GM06990 (cell line): ENCODE measurements around the gene TREH.
"Not testable (repeated sequence)": the region's sequence is repeated elsewhere in the genome, so short reads cannot be mapped to it uniquely, and the experiment has no call there.

Experiments
- DNase-seq: peaks from one replicate; pipeline ENCODE4 v3.0.0-alpha.2; 2011; ENCODE audit not compliant: insufficient read length; ENCODE audit errors: extremely low read depth
- H3K27me3 ChIP-seq: replicated peaks from 2 replicates; pipeline ENCODE4 v1.6.0; 2011; ENCODE audit warnings: low read length; ENCODE audit not compliant: control insufficient read depth, insufficient read depth
- H3K36me3 ChIP-seq: 2 replicates; pipeline ENCODE4 v1.5.1; 2011; ENCODE audit warnings: low read length; ENCODE audit not compliant: control insufficient read depth, insufficient read depth
- H3K4me3 ChIP-seq: replicated peaks from 2 replicates; pipeline ENCODE4 v1.5.1; 2011; ENCODE audit warnings: low read depth, mild to moderate bottlenecking, control low read depth, low read length
- CTCF ChIP-seq: IDR thresholded peaks from 2 replicates; pipeline ENCODE4 v1.5.1; 2011; ENCODE audit warnings: low read length, control low read depth, mild to moderate bottlenecking, inconsistent platforms; ENCODE audit not compliant: insufficient read depth, poor library complexity, severe bottlenecking

Gene TREH

DNA sequence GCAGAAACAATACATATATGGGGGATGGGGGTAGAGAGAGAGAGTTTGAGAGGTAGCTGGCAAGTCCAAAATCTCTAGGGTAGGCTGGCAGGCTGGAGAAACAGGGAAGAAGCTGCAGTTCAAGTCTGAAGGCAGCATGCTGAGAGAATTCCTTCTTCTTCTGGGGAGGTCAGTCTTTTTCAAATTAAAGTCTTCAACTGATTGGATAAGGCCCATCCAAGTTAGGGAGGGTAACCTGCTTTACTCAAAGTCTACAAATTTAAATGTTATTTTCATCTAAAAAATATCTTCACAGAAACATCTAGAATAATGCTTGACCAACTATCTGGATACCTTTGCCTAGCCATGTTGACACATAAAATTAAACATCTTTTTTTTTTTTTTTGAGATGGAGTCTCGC lies 2.9 kb upstream of the TREH start:
- Histone ChIP-seq H3K27me3 (no peaks in the 10 kb centered on the region; the same call in 1 of the 2 replicates), H3K36me3 (no peaks in the 10 kb centered on the region), H3K4me3 (no peak overlapping the region)
- DNase-seq: no peak
- no peak for TF ChIP-seq CTCF

- H3K36me3 ChIP-seq, DNase-seq, H3K27me3 ChIP-seq, H3K4me3 ChIP-seq: not testable (repeated sequence)
These were observed 542 bp downstream of the TREH start for GRCh38 chr11:118678908-118679307.

- no peak for TF ChIP-seq CTCF
- no peaks in the 10 kb centered on the region; the same call in 1 of the 2 replicates for H3K27me3 ChIP-seq
- no peak overlapping the region for H3K4me3 ChIP-seq
- no peaks in the 10 kb centered on the region for H3K36me3 ChIP-seq
- no peak for DNase-seq
These were observed 1.5 kb downstream of the TREH start for GRCh38 chr11:118677977-118678376.

DNA sequence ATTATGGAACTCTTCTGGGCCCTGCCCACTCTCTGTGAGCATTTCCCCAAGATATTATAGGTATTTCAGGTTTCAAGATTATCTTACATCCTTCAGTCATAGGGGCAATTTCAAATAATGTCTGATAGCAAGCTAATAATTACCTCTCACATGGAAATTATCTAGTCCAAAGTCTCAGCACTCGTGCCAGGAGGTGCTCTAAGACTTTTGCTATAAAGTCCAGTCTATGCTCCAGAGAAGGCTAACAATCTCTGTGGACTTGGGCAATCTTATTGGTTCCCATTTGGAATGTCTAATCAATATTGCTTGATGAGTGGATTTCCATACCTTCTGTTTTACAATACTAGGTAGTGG lies 5.4 kb downstream of the TREH start:
- Histone ChIP-seq H3K27me3 (no peaks in the 10 kb centered on the region; the same call in 1 of the 2 replicates), H3K4me3 (no peak overlapping the region), H3K36me3 (no peaks in the 10 kb centered on the region)
- no peak for DNase-seq
- TF ChIP-seq CTCF: no peak

- Histone ChIP-seq H3K27me3 (no peaks in the 10 kb centered on the region; the same call in 1 of the 2 replicates), H3K36me3 (no peaks in the 10 kb centered on the region), H3K4me3 (no peak overlapping the region)
- DNase-seq: no peak
- TF ChIP-seq CTCF: no peak
These were observed 5.9 kb downstream of the TREH start for GRCh38 chr11:118673361-118674081.

DNA sequence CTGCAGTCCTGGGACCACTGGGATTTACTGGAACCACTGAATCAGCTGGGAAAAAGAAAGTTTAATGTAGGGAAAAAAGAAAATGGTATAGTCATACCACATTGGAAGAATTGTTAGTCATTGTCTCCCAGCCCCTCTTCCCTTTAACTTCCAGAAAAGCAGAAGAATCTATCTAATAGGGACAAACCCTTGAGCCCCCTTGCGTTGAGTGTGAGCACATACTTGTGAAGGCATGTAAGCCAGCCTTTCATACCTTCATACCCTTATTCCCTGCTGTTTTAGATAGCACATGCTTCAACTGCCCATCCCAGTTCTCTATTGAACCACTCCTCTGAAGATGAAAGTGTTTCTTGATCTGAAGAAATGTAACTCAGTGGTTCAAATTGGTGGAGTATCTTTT lies 6.6 kb downstream of the TREH start:
- no peaks in the 10 kb centered on the region for H3K36me3 ChIP-seq
- TF ChIP-seq CTCF: no peak
- H3K4me3 ChIP-seq: no peak overlapping the region
- no peak for DNase-seq
- no peaks in the 10 kb centered on the region; the same call in 1 of the 2 replicates for H3K27me3 ChIP-seq
